RWPE2 (cell line): ENCODE results near the gene ZNF554.

Experiments used
- ATAC-seq: fragments of 200-7000 bp; cut with Tn5 transposase; 3 replicates; pipeline ENCODE4 v1.9.1; 2021; ENCODE audit warnings: low read depth
- DNase-seq: peaks from one replicate; pipeline ENCODE4 v3.0.0-alpha.2; 2020; ENCODE audit warnings: low spot score
- H3K27ac ChIP-seq: fragments of 450-650 bp; 2 replicates; pipeline ENCODE4 v1.5.1; 2017; ENCODE audit warnings: mild to moderate bottlenecking; ENCODE audit not compliant: poor library complexity, severe bottlenecking
- H3K27me3 ChIP-seq: fragments of 250-450 bp; sonication (Bioruptor Pico); 2 replicates; pipeline ENCODE4 v1.5.1; 2021; ENCODE audit warnings: mild to moderate bottlenecking, moderate library complexity; ENCODE audit not compliant: insufficient read depth, poor library complexity, severe bottlenecking
- H3K36me3 ChIP-seq: fragments of 250-450 bp; sonication (Bioruptor Pico); 2 replicates; pipeline ENCODE4 v1.5.1; 2020; ENCODE audit warnings: low read depth, mild to moderate bottlenecking, moderate library complexity
- H3K4me1 ChIP-seq: fragments of 250-450 bp; sonication (Bioruptor Pico); 2 replicates; pipeline ENCODE4 v1.5.1; 2021; ENCODE audit warnings: mild to moderate bottlenecking, moderate library complexity; ENCODE audit not compliant: insufficient read depth, poor library complexity, severe bottlenecking
- H3K4me3 ChIP-seq: fragments of 250-450 bp; sonication (Bioruptor Pico); 2 replicates; pipeline ENCODE4 v1.5.1; 2021; ENCODE audit warnings: mild to moderate bottlenecking, moderate library complexity; ENCODE audit not compliant: severe bottlenecking
- H3K9me3 ChIP-seq: fragments of 250-450 bp; sonication (Bioruptor Pico); 2 replicates; pipeline ENCODE4 v1.5.1; 2021; ENCODE audit warnings: mild to moderate bottlenecking, moderate library complexity; ENCODE audit not compliant: severe bottlenecking
- CTCF ChIP-seq: fragments of 450-650 bp; IDR thresholded peaks from one replicate; pipeline ENCODE4 v1.5.1; 2017; ENCODE audit warnings: mild to moderate bottlenecking, moderate library complexity; ENCODE audit not compliant: poor library complexity, severe bottlenecking

ZNF554 gene

GRCh38 chr19:2804156-2805004 is 15.3 kb upstream of the ZNF554 start:
- no peak for TF ChIP-seq CTCF
- H3K27me3 ChIP-seq: no peaks in the 10 kb centered on the region
- DNase-seq (no peak), ATAC-seq (no peak)
- no peaks in the 10 kb centered on the region for H3K4me1 ChIP-seq
- H3K36me3 ChIP-seq: peaks cover 44% of the 10 kb centered on the region
- no peak overlapping the region for H3K4me3 ChIP-seq
- no peaks in the 10 kb centered on the region for H3K9me3 ChIP-seq
- H3K27ac ChIP-seq: no peak overlapping the region

GRCh38 chr19:2805261-2805900 is 14.3 kb upstream of the ZNF554 start:
- no peak for DNase-seq
- no peak for TF ChIP-seq CTCF
- Histone ChIP-seq H3K27me3 (no peaks in the 10 kb centered on the region), H3K9me3 (no peaks in the 10 kb centered on the region), H3K4me3 (no peak overlapping the region), H3K36me3 (peaks cover 37% of the 10 kb centered on the region), H3K27ac (no peak overlapping the region), H3K4me1 (no peaks in the 10 kb centered on the region)
- no peak for ATAC-seq

DNA sequence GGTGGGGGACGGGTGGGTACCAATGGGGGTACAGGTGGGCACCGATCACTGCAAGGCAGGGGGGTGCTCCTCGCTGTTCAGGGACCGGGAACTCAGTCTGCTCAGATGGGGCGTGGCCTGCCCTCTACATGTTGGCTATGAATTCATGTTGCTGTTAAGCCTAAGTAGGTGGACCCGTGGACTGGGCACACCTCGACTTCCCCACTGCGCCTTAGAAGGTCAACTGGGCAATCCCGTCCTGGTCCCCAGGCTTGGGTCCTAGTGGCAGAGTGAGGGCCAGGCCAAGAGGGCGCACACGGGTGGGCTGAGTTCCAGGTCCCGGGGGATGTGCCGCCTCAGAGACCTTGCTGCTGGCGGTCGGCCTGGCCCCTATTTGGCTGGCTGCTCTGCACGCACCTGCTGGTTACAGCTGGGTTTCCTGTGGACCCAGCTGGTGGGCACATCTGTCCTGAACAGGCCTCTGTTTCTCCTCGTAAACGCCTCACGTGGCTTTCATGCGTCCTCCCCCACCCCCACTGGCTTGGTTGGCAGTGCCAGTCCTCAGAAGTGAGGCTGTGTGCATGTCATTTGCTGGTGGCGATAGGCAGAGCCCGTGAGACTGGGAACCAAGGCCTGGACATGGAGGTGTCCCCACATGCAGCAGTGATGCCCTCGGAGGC is 13.5 kb upstream of the ZNF554 start:
- H3K27me3 ChIP-seq: no peaks in the 10 kb centered on the region
- H3K27ac ChIP-seq: no peak overlapping the region
- ATAC-seq (no peak), DNase-seq (no peak)
- TF ChIP-seq CTCF: no peak
- H3K36me3 ChIP-seq: peaks cover 34% of the 10 kb centered on the region
- no peaks in the 10 kb centered on the region for H3K9me3 ChIP-seq
- no peaks in the 10 kb centered on the region for H3K4me1 ChIP-seq
- H3K4me3 ChIP-seq: no peak overlapping the region

DNA sequence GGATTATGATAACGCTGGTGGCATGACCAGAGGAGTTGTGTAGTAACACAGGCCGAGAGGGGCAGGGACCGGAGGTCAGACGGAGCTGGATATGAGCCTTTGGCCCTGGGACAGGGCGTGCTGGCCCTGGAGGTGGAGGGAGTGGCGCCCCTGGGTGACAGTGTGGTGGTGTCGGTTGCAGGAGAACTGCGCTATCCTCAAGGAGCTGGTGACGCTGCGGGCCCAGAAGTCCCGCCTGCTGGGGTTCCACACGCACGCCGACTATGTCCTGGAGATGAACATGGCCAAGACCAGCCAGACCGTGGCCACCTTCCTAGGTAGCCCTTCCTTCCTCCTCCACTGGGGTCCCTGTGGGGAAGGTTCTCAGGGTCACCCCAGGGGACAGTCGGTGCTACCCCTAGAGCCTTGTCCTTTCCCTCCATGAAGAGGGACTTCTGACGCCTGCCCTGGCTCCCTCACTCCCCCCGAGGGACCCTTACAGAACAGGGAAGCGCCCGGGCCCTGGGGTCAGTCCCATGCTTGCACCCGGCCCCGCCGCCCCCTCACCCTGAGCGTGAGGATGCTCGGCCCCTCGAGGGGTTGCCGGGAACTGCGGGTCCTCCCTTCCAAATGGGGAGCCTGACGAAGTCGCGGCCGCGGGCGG is 12.8 kb upstream of the ZNF554 start:
- no peak for TF ChIP-seq CTCF
- Histone ChIP-seq H3K9me3 (no peaks in the 10 kb centered on the region), H3K36me3 (peaks cover 35% of the 10 kb centered on the region), H3K4me3 (no peak overlapping the region), H3K27me3 (no peaks in the 10 kb centered on the region), H3K4me1 (no peaks in the 10 kb centered on the region), H3K27ac (no peak overlapping the region)
- no peak for ATAC-seq
- DNase-seq: peak; percentile 45
